ENCODE data around the gene PDGFRA.
"Not testable (repeated sequence)": the region's sequence is repeated elsewhere in the genome, so short reads cannot be mapped to it uniquely, and the experiment has no call there.

PDGFRA gene

GRCh38 chr4:54227256-54228055, 1.6 kb upstream of the PDGFRA start:
- no peak for DNase-seq (ENCODE audit: low spot score)

- DNase-seq (ENCODE audit: low spot score): peak; percentile 63
These were observed 1.0 kb upstream of the PDGFRA start for GRCh38 chr4:54228056-54228527.

DNA sequence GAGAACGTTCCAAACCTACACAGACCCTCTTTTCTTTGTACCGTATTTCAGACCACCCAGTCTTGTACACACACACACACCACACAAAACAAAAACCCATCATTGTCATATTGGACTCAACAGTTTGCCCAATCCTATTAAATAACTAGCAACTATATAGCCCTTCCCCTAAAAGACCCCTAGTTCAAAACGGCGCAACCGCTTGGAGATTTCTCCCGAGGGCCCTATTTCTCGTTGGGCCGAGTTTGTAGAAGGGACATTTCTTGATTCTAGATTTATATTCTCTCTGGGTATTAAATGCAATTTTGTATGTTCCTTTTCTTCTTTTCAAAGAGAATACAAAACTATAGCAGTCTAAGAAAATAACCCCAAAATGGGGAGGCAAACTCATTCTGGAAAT, 547 bp upstream of the PDGFRA start:
- DNase-seq (ENCODE audit: low spot score): no peak

DNA sequence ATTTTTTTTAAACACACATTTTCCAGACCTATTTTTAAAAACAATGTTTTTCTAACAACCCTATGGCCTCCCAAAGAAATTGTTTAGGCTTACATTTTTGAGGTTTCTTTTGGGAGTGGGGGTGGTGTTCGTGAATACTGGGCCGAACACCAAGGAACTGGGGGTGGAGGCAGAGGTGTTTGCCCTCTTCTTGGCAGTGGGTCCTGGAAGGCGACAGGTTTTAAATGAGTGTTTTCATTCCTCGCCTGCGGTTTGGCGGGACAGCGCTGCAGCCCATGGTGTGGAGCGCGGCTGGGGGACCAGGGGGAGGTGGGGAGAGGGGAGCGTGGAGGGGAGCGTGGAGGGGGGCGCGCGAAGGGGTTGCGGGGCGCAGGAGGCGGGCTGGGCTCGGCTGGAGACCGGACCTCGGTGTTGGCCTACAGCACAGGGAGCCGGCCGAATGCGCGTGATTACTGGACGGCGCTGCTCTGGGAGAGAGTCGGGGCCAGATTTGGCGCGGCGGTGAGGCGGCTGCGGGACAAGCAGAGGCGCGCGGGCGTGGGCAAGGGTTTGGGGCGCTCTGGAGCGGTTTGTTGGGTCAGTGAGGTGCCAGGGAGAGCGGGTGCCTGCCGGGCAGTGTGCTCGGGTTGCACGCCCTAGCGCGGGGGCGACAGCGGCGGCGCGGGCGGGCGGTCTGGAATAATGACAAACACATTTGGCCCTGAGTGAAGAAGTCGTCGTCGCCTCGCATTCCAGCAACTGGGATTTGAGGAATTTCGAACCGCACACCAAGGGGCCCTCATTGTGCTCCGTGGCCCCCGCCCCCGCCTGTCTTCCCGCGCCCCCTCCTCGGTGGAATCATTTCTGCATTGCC, 764 bp downstream of the PDGFRA start:
- no peak for DNase-seq (ENCODE audit: low spot score)

DNA sequence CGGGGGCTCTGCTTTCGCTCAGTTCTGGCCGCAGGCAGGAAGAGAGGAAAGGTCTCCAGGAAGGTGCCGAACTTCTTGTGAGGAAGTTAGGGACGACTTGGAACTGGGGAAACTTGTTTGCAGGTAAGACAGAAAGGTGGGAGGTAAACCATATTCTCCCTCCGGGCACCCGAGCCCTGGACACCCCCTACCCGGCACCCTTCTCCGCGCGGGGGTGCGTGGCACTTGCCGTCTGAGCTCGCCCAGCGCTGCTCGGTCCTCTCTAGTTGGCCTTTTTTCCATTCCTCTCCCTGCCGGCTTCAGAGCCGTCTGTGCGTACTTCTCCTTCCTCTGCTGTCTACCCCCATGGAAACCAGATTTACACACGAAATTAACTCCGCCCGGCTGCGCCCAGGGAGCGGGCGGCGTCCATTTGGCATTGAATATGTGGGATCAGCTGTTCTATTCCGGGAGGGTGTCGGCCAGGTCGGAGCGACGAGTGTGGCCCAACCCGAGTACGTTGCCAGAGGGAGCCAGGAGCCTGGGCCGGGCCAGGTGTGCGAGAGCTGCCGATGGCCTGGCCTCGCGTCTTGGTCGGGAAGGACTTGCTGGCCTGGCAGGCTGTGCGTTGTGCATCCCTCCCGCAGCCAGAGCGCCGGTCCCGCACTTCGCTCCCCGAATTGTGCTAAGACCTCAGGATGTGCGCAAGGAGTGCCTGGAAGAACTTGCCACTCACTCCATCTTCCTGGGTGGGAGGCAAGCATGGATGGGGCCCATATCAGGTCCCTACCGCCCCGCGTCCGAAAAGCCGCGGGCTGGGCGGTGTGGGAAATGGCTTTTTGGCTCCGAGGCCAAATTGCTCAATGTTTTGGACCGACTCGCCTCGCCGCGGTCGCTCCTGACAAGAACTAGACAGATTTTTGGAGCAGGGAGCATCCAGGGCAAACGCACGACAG, 1.7 kb downstream of the PDGFRA start:
- no peak for DNase-seq (ENCODE audit: low spot score)

GRCh38 chr4:54231419-54231767, 2.3 kb downstream of the PDGFRA start:
- DNase-seq (ENCODE audit: low spot score): no peak

DNA sequence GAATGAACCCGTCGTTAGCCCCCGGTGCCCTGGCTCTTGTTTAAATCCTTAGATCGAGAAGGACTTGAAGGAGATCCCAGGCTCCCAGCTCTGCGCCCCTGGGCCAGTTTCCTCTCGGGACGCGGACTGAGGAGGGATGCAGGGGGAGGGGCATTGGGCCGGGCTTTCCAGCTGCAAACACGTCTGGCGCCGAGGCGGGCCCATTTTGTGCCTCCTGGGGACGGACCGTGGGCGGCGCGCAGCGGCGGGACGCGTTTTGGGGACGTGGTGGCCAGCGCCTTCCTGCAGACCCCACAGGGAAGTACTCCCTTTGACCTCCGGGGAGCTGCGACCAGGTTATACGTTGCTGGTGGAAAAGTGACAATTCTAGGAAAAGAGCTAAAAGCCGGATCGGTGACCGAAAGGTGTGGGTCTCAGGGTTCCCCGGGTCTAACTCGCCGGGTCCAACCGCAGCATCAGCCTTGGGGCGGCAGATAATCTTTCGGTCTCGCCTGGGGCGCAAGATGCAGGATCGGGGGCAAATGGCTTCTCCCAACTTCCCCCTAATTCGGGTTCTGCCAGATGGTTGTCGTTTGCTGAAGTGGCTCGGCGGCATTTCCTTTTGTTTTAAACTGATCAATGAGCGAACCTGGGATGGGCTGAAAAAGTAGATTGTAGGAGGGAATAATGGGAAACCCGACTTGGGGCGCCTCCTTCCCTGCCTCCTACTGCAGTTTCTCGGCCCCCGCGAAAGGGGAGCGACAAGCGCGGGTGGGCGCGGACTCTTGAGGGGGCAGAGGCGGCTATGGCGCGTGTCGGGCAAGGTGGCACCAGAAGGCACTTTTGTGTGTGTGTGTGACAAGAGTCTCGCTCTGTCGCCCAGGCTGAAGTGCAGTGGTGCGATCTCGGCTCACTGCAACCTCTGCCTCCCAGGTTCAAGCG, 2.9 kb downstream of the PDGFRA start:
- no peak for DNase-seq (ENCODE audit: low spot score)

GRCh38 chr4:54233277-54233696, 4.2 kb downstream of the PDGFRA start:
- DNase-seq (ENCODE audit: low spot score): peak; percentile 85

DNA sequence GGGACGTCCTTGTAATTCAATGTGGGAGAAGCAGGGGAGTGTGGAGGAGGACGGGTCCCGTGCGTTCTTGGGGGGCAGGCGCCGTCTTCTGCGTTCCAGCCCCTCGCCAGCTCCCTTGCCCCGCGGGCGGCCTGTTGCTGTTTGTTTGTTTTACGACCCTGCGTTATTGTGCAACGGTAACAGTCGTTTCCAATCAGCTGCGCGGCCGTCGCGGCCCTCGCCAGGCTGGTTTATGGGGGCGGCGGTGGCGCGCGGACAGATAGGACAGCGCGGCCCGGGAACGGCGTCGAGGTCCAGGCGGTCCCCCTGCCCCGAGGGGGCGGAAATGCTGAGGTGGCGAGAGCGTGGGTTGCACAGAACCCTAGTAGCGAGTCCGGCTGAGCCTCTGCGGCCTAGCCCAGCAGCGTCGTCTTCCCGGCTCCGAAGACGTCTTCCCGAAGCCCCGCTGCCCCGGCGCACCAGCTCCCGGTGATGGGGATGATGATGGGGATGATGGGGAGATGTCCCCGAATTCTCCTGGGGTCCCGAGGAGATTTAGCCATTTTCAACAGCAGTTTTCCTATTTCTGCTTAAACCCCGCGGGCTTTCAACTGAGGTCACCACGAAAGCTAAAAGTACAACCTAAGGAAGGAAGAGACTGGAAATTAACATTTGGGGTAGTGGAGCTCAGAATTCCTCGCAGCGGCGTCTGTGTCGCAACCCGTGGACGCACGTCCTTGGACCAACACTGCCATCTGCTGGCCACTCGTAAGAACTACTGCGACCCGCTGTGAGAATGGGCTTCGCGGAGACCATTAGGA, 4.8 kb downstream of the PDGFRA start:
- DNase-seq (ENCODE audit: low spot score): peak; percentile 91

DNA sequence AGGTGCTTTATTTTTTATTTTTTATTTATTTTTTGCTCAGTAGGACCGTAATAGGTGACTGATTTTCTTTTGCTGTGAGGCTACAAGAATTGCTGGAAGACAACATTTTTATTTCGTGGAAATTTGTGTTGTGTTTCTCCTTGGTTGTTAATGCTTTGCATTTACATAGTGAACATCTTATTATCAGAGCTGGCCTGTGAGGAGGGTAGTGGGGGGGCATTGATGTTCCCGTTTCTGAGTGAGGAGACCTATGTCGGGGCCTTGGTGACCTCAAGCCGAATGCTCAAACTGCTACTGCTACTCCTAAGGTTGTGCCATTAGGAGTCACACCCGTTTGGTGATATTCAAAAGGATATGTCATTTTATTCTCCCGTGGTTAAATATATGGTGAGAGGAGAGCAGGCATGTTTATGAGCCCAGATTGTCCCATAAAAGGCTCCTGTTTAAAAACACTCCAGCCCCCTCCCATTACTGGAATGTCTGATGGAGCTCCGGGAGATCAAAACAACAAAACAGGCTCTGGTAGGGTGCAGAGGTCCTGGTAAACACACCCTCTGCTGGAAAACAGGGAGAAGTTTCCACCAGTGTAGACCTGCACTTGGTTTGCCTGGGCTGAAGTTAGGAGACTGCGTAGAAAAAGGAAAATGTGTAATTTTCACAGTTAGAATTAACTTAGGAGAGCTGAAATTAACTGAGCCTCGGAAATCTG, 5.6 kb downstream of the PDGFRA start:
- DNase-seq (ENCODE audit: low spot score): no peak

- DNase-seq (ENCODE audit: low spot score): not testable (repeated sequence)
These were observed 7.2 kb downstream of the PDGFRA start for GRCh38 chr4:54236316-54236715.

DNA sequence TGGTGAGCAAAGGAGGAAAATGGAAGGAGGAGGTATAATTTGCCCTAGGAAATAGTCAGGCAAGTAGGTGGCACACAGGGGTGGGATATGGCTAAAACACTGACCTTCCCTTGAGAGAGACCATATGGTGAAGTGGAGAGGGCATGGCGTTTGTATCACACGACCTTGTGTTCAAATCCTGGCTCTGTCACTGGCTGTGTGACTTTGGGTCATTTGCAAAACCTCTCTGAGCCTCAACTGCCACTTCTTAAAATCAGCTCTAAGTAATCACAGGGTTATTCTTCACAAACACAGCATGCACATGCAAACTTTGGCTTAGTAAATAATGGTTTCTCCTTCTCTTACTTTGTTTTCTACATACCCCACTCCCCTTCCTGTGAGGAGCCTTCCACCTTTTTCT, 8.7 kb downstream of the PDGFRA start:
- no peak for DNase-seq (ENCODE audit: low spot score)

- no peak for DNase-seq (ENCODE audit: low spot score)
These were observed 9.3 kb downstream of the PDGFRA start for GRCh38 chr4:54238389-54238788.

- not testable (repeated sequence) for DNase-seq (ENCODE audit: low spot score)
These were observed 12.3 kb downstream of the PDGFRA start for GRCh38 chr4:54241268-54241823.

DNA sequence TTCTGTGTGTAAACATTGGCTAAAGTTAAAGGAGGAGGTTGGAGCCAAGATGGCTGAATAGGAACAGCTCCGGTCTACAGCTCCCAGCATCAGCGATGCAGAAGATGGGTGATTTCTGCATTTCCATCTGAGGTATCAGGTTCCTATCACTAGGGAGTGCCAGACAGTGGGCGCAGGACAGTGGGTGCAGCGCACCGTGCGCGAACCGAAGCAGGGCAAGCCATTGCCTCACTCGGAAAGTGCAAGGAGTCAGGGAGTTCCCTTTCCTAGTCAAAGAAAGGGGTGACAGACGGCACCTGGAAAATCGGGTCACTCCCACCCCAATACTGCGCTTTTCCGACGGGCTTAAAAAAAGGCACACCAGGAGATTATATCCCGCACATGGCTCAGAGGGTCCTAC, 14.4 kb downstream of the PDGFRA start:
- not testable (repeated sequence) for DNase-seq (ENCODE audit: low spot score)

DNA sequence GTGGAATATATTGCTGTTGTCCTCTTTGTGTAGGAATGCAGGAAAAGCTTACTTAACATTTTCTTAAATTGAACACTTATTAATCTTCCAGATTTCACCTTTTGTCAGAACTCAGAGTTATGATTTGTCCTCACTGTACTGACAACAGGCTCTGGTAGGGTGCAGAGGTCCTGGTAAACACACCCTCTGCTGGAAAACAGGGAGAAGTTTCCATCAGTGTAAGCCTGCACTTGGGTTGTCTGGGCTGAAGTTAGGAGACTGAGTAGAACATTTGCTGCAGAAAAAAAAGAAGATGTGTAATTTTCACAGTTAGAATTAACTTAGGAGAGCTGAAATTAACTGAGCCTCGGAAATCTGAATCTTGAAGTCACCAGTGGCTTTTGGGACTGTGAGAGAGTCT, 23.2 kb downstream of the PDGFRA start:
- DNase-seq (ENCODE audit: low spot score): not testable (repeated sequence)

- DNase-seq (ENCODE audit: low spot score): no peak
These were observed 25.2 kb downstream of the PDGFRA start for GRCh38 chr4:54254116-54254914.

DNA sequence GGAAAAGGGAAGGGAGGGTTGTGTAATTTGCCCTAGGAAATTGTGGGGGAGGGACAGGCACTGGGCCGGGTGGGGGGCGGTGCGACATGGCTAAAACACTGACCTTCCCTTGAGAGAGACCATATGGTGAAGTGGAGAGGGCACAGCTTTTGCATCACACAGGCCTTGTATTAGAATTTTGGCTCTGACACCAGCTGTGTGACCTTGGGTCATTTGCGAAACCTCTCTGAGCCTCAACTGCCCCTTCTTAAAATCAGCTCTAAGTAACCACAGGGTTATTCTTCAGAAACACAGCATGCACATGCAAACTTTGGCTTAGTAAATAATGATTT, 25.8 kb downstream of the PDGFRA start:
- no peak for DNase-seq (ENCODE audit: low spot score)
